CD8-positive, alpha-beta memory T cell (primary cell): Measurements from ENCODE around the gene SPX. TPM values are rescaled to one million over a fixed set of nuclear protein-coding genes. Genes with fewer than 3 reads are reported as not detected.

Source experiments
- CTCF ChIA-PET: fragments of 350-600 bp; sonication (Branson Sonifier 250); formaldehyde crosslinking; loops from one replicate; lab custom pipeline; 2021; ENCODE audit warnings: antibody characterized with exemption; lab: Charles Lee
- POLR2A ChIA-PET: fragments of 350-600 bp; sonication (Branson Sonifier 250); formaldehyde crosslinking; loops from one replicate; lab custom pipeline; 2021; ENCODE audit warnings: antibody characterized with exemption; lab: Charles Lee
- DNase-seq, 5 donors: peaks; one replicate each; pipeline versions ENCODE4 v3.0.0 to v3.0.0-alpha.2; 2020 to 2022; ENCODE audit warnings: mixed read lengths in 1 of 5
- H3K27ac ChIP-seq: one replicate; pipeline ENCODE4 v1.7.0; 2013; ENCODE audit warnings: low read depth, mild to moderate bottlenecking, low read length, moderate library complexity
- H3K27me3 ChIP-seq: 2 replicates; pipeline ENCODE4 v1.7.0; 2013; ENCODE audit warnings: low read length, mild to moderate bottlenecking; ENCODE audit not compliant: insufficient read depth, poor library complexity, severe bottlenecking
- H3K36me3 ChIP-seq: 2 replicates; pipeline ENCODE4 v1.7.0; 2013; ENCODE audit warnings: mild to moderate bottlenecking, low read length, moderate library complexity; ENCODE audit not compliant: insufficient read depth
- H3K4me1 ChIP-seq: 2 replicates; pipeline ENCODE4 v1.7.0; 2013; ENCODE audit warnings: mild to moderate bottlenecking, low read length, moderate library complexity; ENCODE audit not compliant: insufficient read depth
- H3K4me3 ChIP-seq: 2 replicates; pipeline ENCODE4 v1.7.0; 2013; ENCODE audit warnings: mild to moderate bottlenecking, low read length
- H3K9me3 ChIP-seq: 2 replicates; pipeline ENCODE4 v1.7.0; 2013; ENCODE audit warnings: mild to moderate bottlenecking, low read length
- H3K27ac Mint-ChIP-seq, 8 donors: one replicate each; pipeline ENCODE4 v1.8.0; 2020 to 2021; ENCODE audit warnings: mixed read lengths in 8 of 8, mild to moderate bottlenecking in 6 of 8, inconsistent platforms in 3 of 8, moderate library complexity in 3 of 8
- H3K27me3 Mint-ChIP-seq, 2 donors: one replicate each; pipeline ENCODE4 v1.8.0; 2020 to 2021; ENCODE audit warnings: mixed read lengths in 2 of 2, mild to moderate bottlenecking in 1 of 2, moderate library complexity in 1 of 2
- H3K36me3 Mint-ChIP-seq, 3 donors: one replicate each; pipeline ENCODE4 v1.8.0; 2020 to 2021; ENCODE audit warnings: mixed read lengths in 3 of 3, inconsistent platforms in 1 of 3, mild to moderate bottlenecking in 1 of 3
- H3K4me1 Mint-ChIP-seq, 3 donors: one replicate each; pipeline ENCODE4 v1.8.0; 2020 to 2021; ENCODE audit warnings: mixed read lengths in 3 of 3, inconsistent platforms in 1 of 3, mild to moderate bottlenecking in 1 of 3
- H3K4me3 Mint-ChIP-seq, 7 donors: one replicate each; pipeline ENCODE4 v1.8.0; 2020 to 2021; ENCODE audit warnings: mixed read lengths in 7 of 7, mild to moderate bottlenecking in 6 of 7, moderate library complexity in 4 of 7, inconsistent platforms in 2 of 7
- H3K9me3 Mint-ChIP-seq, 5 donors: one replicate each; pipeline ENCODE4 v1.8.0; 2020 to 2022; ENCODE audit warnings: mixed read lengths in 5 of 5, mild to moderate bottlenecking in 3 of 5, moderate library complexity in 2 of 5, inconsistent platforms in 1 of 5
- polyA plus RNA-seq: library from polyadenylated mRNA; unstranded; fragments of 300-500 nt; fragmentation: Illumina TruSeq; gene quantifications from one replicate; pipeline ENCODE4 v1.2.3, GENCODE V29; 2021
- total RNA-seq, 2 experiments: library from RNA; stranded (reverse); gene quantifications; one replicate each; pipeline ENCODE4 v1.2.3, GENCODE V29; 2021

SPX gene
- total and polyA plus RNA-seq, 3 experiments from 2014 or later, result 0.28 to 0.64 TPM; not detected in 1

DNA sequence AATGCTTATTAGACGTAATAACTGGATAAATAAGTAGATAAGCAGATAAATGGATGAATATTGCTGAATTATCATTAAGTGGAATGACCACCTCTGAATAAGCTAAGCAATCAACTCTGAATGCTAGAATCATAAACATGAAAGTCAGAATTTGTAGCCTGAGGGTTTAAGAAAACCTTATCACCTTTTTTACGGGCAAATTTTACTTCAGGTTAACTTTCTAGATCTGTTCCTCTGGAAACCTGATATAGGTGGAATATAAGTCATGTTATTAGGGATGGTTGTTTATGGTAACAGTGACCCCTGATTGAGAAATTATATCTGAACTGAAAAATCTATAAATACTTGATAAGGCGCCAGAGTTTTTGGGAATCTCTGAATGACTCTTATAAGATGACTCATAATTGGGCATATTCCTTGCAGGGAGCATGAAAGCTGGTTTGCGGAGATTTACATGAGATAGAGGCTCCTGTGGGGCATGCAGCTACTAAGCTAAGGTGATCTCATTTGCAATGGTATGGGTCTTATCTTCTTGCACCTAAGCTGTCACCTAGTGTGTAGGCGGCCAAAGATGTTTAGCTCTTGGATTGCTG is 12.1 kb downstream of the SPX start:
- Mint-ChIP-seq H3K9me3 (no peaks in the 10 kb centered on the region), H3K4me3 (no peak overlapping the region), H3K4me1 (no peaks in the 10 kb centered on the region), H3K36me3 (no peaks in the 10 kb centered on the region), H3K27me3 (peaks cover 5 to 7% of the 10 kb centered on the region in 2 donors), H3K27ac (no peak overlapping the region)
- Histone ChIP-seq H3K27me3 (no peaks in the 10 kb centered on the region), H3K9me3 (no peaks in the 10 kb centered on the region), H3K36me3 (no peaks in the 10 kb centered on the region), H3K27ac (no peak overlapping the region), H3K4me1 (no peaks in the 10 kb centered on the region), H3K4me3 (no peak overlapping the region)
- ChIA-PET POLR2A (no interaction called here), CTCF (no interaction called here)
- DNase-seq, result no peak

GRCh38 chr12:21539797-21540196 is 13.7 kb downstream of the SPX start:
- Histone ChIP-seq H3K4me1 (no peaks in the 10 kb centered on the region), H3K36me3 (no peaks in the 10 kb centered on the region), H3K4me3 (no peak overlapping the region), H3K27ac (no peak overlapping the region), H3K9me3 (no peaks in the 10 kb centered on the region), H3K27me3 (no peaks in the 10 kb centered on the region)
- H3K36me3 Mint-ChIP-seq, result peaks cover 0 to 3% (median 0%) of the 10 kb centered on the region in 3 donors
- DNase-seq, result no peak
- H3K9me3 Mint-ChIP-seq, result no peaks in the 10 kb centered on the region
- ChIA-PET CTCF (interaction anchor here (1.4 kb wide), 1 partner anchor 140 kb away, joined by 3 read pairs; no protein-coding TSS in a partner anchor), POLR2A (no interaction called here)
- no peak overlapping the region for H3K4me3 Mint-ChIP-seq
- no peaks in the 10 kb centered on the region for H3K4me1 Mint-ChIP-seq
- H3K27ac Mint-ChIP-seq, result no peak overlapping the region
- peaks cover 4 to 5% of the 10 kb centered on the region in 2 donors for H3K27me3 Mint-ChIP-seq

DNA sequence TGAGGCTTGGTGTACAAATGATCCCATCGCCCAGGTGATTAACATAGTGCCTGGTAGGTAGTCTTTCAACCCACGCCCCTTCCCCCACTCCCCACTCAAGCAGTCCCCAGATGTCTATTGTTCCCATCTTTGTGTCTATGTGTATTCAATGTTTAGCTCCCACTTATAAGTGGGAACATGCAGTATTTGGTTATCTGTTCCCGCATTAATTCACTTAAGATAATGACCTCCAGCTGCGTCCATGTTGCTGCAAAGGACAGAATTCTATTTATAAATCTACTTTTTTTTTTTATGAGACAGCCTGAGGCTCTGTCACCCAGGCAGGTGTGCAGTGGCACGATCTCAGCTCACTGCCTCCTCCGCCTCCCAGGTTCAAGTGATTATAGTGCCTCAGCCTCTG is 15.7 kb downstream of the SPX start:
- H3K4me3 ChIP-seq, result no peak overlapping the region
- no peak overlapping the region for H3K27ac Mint-ChIP-seq
- no peak for DNase-seq
- no peaks in the 10 kb centered on the region for H3K9me3 Mint-ChIP-seq
- peaks cover 3 to 6% of the 10 kb centered on the region in 2 donors for H3K27me3 Mint-ChIP-seq
- POLR2A ChIA-PET, result no interaction called here
- H3K4me1 Mint-ChIP-seq, result no peaks in the 10 kb centered on the region
- no peaks in the 10 kb centered on the region for H3K27me3 ChIP-seq
- H3K9me3 ChIP-seq, result no peaks in the 10 kb centered on the region
- peaks cover 0 to 3% (median 0%) of the 10 kb centered on the region in 3 donors for H3K36me3 Mint-ChIP-seq
- no peaks in the 10 kb centered on the region for H3K4me1 ChIP-seq
- CTCF ChIA-PET, result no interaction called here
- no peaks in the 10 kb centered on the region for H3K36me3 ChIP-seq
- H3K4me3 Mint-ChIP-seq, result no peak overlapping the region
- no peak overlapping the region for H3K27ac ChIP-seq

DNA sequence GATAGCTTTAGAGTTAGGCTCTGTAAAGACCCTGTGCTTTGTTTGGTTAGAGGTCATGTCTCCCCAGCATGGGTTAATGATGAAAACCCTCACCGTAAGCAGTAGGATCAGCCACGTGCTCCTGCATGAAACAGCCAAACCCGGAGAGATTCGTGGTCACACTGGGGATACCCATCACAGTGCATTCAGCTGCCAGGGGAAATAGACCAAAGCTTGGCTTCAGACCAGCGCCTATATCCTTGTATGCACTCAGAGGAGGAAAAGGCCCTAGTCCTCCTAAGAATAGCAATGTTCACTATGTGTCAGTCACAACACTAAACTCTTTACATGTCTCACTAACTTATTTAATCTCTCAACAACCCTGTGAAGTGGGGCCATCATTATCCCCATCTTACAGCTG is 16.3 kb downstream of the SPX start:
- H3K9me3 Mint-ChIP-seq, result no peaks in the 10 kb centered on the region
- Histone ChIP-seq H3K27ac (no peak overlapping the region), H3K36me3 (no peaks in the 10 kb centered on the region), H3K27me3 (no peaks in the 10 kb centered on the region), H3K9me3 (no peaks in the 10 kb centered on the region), H3K4me1 (no peaks in the 10 kb centered on the region), H3K4me3 (no peak overlapping the region)
- peaks cover 3 to 6% of the 10 kb centered on the region in 2 donors for H3K27me3 Mint-ChIP-seq
- peaks cover 0 to 3% (median 0%) of the 10 kb centered on the region in 3 donors for H3K36me3 Mint-ChIP-seq
- ChIA-PET POLR2A (no interaction called here), CTCF (no interaction called here)
- H3K4me1 Mint-ChIP-seq, result no peaks in the 10 kb centered on the region
- H3K4me3 Mint-ChIP-seq, result no peak overlapping the region
- no peak overlapping the region for H3K27ac Mint-ChIP-seq
- no peak for DNase-seq

- peaks cover 3 to 6% of the 10 kb centered on the region in 2 donors for H3K27me3 Mint-ChIP-seq
- H3K36me3 Mint-ChIP-seq, result peaks cover 0 to 3% (median 0%) of the 10 kb centered on the region in 3 donors
- DNase-seq, result no peak
- Histone ChIP-seq H3K4me3 (no peak overlapping the region), H3K27me3 (no peaks in the 10 kb centered on the region), H3K4me1 (no peaks in the 10 kb centered on the region), H3K27ac (no peak overlapping the region), H3K9me3 (no peaks in the 10 kb centered on the region), H3K36me3 (no peaks in the 10 kb centered on the region)
- no peaks in the 10 kb centered on the region for H3K9me3 Mint-ChIP-seq
- no peaks in the 10 kb centered on the region for H3K4me1 Mint-ChIP-seq
- ChIA-PET POLR2A (no interaction called here), CTCF (no interaction called here)
- no peak overlapping the region for H3K27ac Mint-ChIP-seq
- no peak overlapping the region for H3K4me3 Mint-ChIP-seq
Measured at GRCh38 chr12:21543151-21543550, 17.1 kb downstream of the SPX start.

- Histone ChIP-seq H3K27me3 (no peaks in the 10 kb centered on the region), H3K27ac (no peak overlapping the region), H3K4me3 (no peak overlapping the region), H3K4me1 (no peaks in the 10 kb centered on the region), H3K36me3 (no peaks in the 10 kb centered on the region), H3K9me3 (no peaks in the 10 kb centered on the region)
- CTCF ChIA-PET, result no interaction called here
- Mint-ChIP-seq H3K27ac (no peak overlapping the region), H3K36me3 (peaks cover 0 to 3% (median 0%) of the 10 kb centered on the region in 3 donors), H3K4me3 (no peak overlapping the region), H3K9me3 (no peaks in the 10 kb centered on the region), H3K4me1 (no peaks in the 10 kb centered on the region), H3K27me3 (peaks cover 3 to 6% of the 10 kb centered on the region in 2 donors)
- POLR2A ChIA-PET, result no interaction called here
- no peak for DNase-seq
Measured at GRCh38 chr12:21545557-21545956, 19.5 kb downstream of the SPX start.

- no peaks in the 10 kb centered on the region for H3K4me1 ChIP-seq
- Mint-ChIP-seq H3K27me3 (peaks cover 3 to 6% of the 10 kb centered on the region in 2 donors), H3K36me3 (peaks cover 0 to 3% (median 0%) of the 10 kb centered on the region in 3 donors), H3K4me3 (no peak overlapping the region), H3K27ac (no peak overlapping the region), H3K4me1 (no peaks in the 10 kb centered on the region), H3K9me3 (no peaks in the 10 kb centered on the region)
- ChIA-PET POLR2A (no interaction called here), CTCF (no interaction called here)
- DNase-seq, result no peak
- no peaks in the 10 kb centered on the region for H3K36me3 ChIP-seq
- H3K9me3 ChIP-seq, result no peaks in the 10 kb centered on the region
- H3K27me3 ChIP-seq, result no peaks in the 10 kb centered on the region
- H3K27ac ChIP-seq, result no peak overlapping the region
- no peak overlapping the region for H3K4me3 ChIP-seq
Measured at GRCh38 chr12:21546716-21547115, 20.6 kb downstream of the SPX start.

DNA sequence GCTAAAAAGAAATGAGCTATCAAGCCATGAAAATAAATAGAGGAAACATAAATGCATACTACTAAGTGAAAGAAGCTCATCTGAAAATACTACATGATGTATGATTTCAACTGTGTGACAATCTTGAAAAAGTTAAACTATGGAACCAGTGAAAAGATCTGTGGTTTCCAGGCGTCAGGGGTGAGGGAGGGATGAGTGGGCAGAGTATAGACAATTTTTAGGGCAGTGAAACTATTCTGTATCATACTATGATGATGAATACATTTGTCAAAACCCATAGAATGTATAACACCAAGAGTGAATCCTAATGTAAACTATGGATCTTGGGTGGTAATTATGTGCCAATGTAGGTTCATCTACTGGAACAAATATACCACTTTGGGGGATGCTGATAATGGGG is 21.3 kb downstream of the SPX start:
- Histone ChIP-seq H3K9me3 (no peaks in the 10 kb centered on the region), H3K27ac (no peak overlapping the region), H3K27me3 (no peaks in the 10 kb centered on the region), H3K36me3 (no peaks in the 10 kb centered on the region), H3K4me3 (no peak overlapping the region), H3K4me1 (no peaks in the 10 kb centered on the region)
- ChIA-PET POLR2A (no interaction called here), CTCF (no interaction called here)
- Mint-ChIP-seq H3K36me3 (peaks cover 0 to 3% (median 0%) of the 10 kb centered on the region in 3 donors), H3K4me3 (no peak overlapping the region), H3K9me3 (no peaks in the 10 kb centered on the region), H3K27ac (no peak overlapping the region), H3K4me1 (no peaks in the 10 kb centered on the region), H3K27me3 (peaks cover 3 to 5% of the 10 kb centered on the region in 2 donors)
- no peak for DNase-seq
